NT2/D1 (cell line): ENCODE measurements around the gene NUDT4B.
"Not testable (repeated sequence)": the region's sequence is repeated elsewhere in the genome, so short reads cannot be mapped to it uniquely, and the experiment has no call there.

Experiments
- DNase-seq: peaks from one replicate; pipeline ENCODE4 v3.0.0-alpha.2; 2011; ENCODE audit warnings: low read depth, low spot score
- H3K27me3 ChIP-seq: 2 replicates; pipeline ENCODE4 v1.6.0; 2011; ENCODE audit warnings: mild to moderate bottlenecking; ENCODE audit not compliant: insufficient read length, insufficient read depth
- H3K36me3 ChIP-seq: 2 replicates; pipeline ENCODE4 v1.6.1; 2011; ENCODE audit warnings: mild to moderate bottlenecking, low read length, mixed read lengths; ENCODE audit not compliant: insufficient read depth, insufficient read length
- H3K4me1 ChIP-seq: 2 replicates; pipeline ENCODE4 v1.5.1; 2011; ENCODE audit not compliant: insufficient read depth, insufficient read length
- H3K4me3 ChIP-seq: 2 replicates; pipeline ENCODE4 v1.5.1; 2011; ENCODE audit warnings: low read depth; ENCODE audit not compliant: insufficient read length
- H3K9ac ChIP-seq: 2 replicates; pipeline ENCODE4 v1.6.0; 2011; ENCODE audit warnings: low read depth; ENCODE audit not compliant: insufficient read length
- H3K9me3 ChIP-seq: 2 replicates; pipeline ENCODE4 v1.5.1; 2011; ENCODE audit warnings: mild to moderate bottlenecking, low read length; ENCODE audit not compliant: insufficient read depth

The NUDT4B gene

GRCh38 chr1:148743726-148744720 lies 4.6 kb upstream of the NUDT4B start:
- H3K4me1 ChIP-seq, H3K9ac ChIP-seq, H3K4me3 ChIP-seq, DNase-seq, H3K9me3 ChIP-seq, H3K36me3 ChIP-seq, H3K27me3 ChIP-seq: not testable (repeated sequence)

DNA sequence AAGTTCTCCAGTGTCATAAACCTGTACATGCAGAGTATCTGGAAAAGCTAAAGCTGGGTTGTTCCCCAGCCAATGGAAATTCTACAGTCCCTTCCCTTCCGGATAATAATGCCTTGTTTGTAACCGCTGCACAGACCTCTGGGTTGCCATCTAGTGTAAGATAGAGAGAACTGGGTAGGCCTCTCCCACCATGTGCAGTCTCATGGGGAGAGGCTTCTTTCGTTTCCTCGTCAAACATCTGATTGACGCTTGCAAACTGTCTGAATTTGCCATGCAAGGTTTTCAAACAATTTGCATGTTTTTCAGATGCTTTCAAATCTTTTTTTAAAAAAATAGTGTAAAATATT lies 734 bp downstream of the NUDT4B start:
- not testable (repeated sequence) for H3K36me3 ChIP-seq, H3K9ac ChIP-seq, H3K4me1 ChIP-seq, H3K4me3 ChIP-seq, H3K27me3 ChIP-seq, DNase-seq, H3K9me3 ChIP-seq

GRCh38 chr1:148756231-148756630 lies 7.7 kb downstream of the NUDT4B start:
- H3K4me1 ChIP-seq, H3K9ac ChIP-seq, DNase-seq, H3K36me3 ChIP-seq, H3K4me3 ChIP-seq, H3K27me3 ChIP-seq, H3K9me3 ChIP-seq: not testable (repeated sequence)

DNA sequence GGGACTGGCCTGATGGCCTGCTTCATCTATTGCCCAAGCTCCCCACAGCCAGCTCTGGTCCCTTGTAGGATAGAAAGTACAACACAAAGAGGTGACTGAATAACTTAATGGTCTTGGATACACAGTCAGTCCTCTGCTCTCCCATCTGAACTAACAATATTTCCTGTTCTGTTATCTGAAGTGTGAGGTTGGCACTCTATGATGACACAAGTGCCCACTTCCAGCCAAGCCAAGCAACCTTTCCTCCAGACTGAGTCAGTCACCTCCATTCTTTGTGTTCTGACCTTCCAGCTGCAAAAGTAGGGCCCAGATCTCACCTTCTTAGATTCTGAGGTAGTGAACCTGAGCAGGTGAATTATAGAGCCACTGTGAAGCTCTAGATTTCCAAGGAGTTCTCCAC lies 8.9 kb downstream of the NUDT4B start:
- H3K27me3 ChIP-seq, H3K9ac ChIP-seq, DNase-seq, H3K4me3 ChIP-seq, H3K36me3 ChIP-seq, H3K9me3 ChIP-seq, H3K4me1 ChIP-seq: not testable (repeated sequence)

DNA sequence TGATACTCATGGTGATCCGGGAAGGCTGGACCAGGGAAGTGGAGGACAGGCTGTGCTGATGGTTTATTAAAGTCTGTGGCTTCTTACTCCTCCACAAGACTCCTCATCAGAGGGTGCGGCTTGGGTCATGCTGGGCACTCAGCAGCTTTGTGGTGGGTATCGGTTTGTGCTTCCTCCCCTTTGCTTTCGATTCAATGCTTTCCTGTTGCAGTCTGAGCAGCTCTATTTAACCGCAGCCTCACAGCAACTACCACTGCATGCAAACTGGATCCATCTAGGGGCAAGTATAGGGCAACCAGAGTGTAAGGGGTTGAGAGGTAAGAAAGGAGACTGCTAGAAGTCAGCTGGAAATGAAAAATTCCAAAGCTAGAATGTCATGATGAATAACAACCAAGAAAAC lies 9.8 kb downstream of the NUDT4B start:
- not testable (repeated sequence) for H3K4me1 ChIP-seq, H3K27me3 ChIP-seq

DNA sequence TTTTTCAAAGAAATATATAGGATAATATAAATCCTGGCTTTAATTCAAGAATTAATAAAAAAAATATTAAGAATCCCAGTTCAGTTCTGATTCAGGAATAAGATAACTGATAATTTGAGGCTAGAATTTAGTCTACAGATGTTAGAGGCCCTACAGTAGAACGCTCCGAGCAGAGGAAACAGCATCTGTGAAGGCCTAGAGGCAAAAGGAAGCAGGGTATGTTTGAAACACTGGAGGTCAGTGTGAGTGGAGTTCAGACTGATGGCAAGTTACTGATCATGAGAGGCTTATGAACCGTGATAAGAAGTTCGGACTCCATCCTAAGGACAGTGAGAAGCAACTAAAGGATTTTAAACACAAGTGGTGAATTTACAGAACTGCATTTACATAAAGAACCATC lies 10.4 kb downstream of the NUDT4B start:
- not testable (repeated sequence) for H3K27me3 ChIP-seq, H3K9me3 ChIP-seq, H3K4me3 ChIP-seq, H3K36me3 ChIP-seq, H3K9ac ChIP-seq, H3K4me1 ChIP-seq, DNase-seq

More for the DNA sequence above, 9.8 kb downstream of the NUDT4B start:
- DNase-seq, H3K4me3 ChIP-seq, H3K9ac ChIP-seq, H3K9me3 ChIP-seq, H3K36me3 ChIP-seq: not testable (repeated sequence)

GRCh38 chr1:148759749-148760148 lies 11.2 kb downstream of the NUDT4B start:
- H3K27me3 ChIP-seq, H3K4me3 ChIP-seq, H3K4me1 ChIP-seq, H3K36me3 ChIP-seq, DNase-seq, H3K9me3 ChIP-seq, H3K9ac ChIP-seq: not testable (repeated sequence)

DNA sequence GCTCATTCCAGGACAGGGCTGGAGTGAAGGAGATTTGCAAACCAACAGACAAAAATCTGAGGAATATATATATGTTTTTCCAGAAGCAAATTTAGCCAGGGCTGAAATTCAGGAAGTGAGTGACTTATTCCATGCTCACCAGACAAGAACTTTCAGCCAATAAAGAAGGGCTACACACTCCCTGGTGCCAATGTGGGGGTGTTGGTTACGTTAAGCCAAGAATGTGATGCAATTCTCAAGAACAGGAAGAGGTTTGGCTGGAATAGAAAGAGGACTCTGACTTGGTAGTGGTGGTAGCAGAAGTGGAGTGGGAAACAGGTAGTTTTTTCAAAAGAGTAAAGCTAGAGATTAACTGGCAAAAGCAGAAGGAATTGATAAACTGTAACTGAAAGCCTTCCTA lies 11.6 kb downstream of the NUDT4B start:
- H3K4me1 ChIP-seq, H3K27me3 ChIP-seq, DNase-seq, H3K9ac ChIP-seq, H3K4me3 ChIP-seq, H3K9me3 ChIP-seq, H3K36me3 ChIP-seq: not testable (repeated sequence)

GRCh38 chr1:148761360-148761759 lies 12.8 kb downstream of the NUDT4B start:
- H3K9me3 ChIP-seq, H3K4me1 ChIP-seq, DNase-seq, H3K4me3 ChIP-seq, H3K27me3 ChIP-seq, H3K9ac ChIP-seq, H3K36me3 ChIP-seq: not testable (repeated sequence)

DNA sequence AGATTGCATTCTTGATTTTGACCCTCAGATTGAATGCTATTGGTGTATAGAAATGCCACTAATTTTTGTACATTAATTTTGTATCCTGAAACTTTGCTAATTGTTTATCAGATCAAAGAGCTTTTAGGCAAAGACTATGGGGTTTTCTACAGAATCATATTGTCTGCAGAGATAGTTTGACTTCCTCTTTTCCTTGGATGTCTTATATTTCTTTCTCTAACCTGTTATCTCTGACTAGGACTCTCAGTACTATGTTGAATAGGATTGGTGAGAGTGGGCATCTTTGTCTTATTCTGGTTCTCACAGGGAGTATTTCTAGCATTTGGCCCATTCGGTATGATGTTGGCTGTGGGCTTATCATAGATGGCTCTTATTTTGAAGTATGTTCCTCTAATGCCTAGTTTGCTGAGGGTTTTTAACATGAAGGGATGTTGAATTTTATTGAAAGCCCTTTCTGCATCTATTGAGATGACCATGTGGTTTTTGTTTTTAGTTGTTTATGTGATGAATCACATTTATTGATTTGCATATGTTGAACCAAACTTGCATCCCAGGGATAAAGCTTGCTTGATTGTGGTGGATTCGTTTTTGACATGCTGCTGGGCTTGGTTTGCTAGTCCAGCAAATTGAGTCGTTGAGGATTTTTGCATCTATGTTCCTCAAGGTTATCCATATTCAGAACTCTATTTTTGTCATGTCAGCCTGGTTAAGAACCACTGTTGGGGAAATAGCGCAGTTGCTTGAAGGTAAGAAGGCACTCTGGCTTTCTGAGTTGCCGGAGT lies 16.9 kb downstream of the NUDT4B start:
- H3K36me3 ChIP-seq, H3K9ac ChIP-seq, H3K4me1 ChIP-seq, H3K9me3 ChIP-seq, DNase-seq, H3K4me3 ChIP-seq, H3K27me3 ChIP-seq: not testable (repeated sequence)

- not testable (repeated sequence) for H3K9me3 ChIP-seq, H3K9ac ChIP-seq, H3K27me3 ChIP-seq, H3K4me3 ChIP-seq, DNase-seq, H3K4me1 ChIP-seq, H3K36me3 ChIP-seq
These were observed 20.0 kb downstream of the NUDT4B start for GRCh38 chr1:148768541-148768940.

- not testable (repeated sequence) for H3K4me3 ChIP-seq, DNase-seq, H3K9ac ChIP-seq, H3K27me3 ChIP-seq, H3K36me3 ChIP-seq, H3K4me1 ChIP-seq, H3K9me3 ChIP-seq
These were observed 20.9 kb downstream of the NUDT4B start for GRCh38 chr1:148769495-148769894.
